HFF-Myc (cell line): Measurements from ENCODE around the gene RAD50.
"Not testable (repeated sequence)": the region's sequence is repeated elsewhere in the genome, so short reads cannot be mapped to it uniquely, and the experiment has no call there.

Experiments
- DNase-seq: peaks from one replicate; pipeline ENCODE4 v3.0.0-alpha.2; 2011; ENCODE audit warnings: low read depth; ENCODE audit errors: extremely low read depth
- H3K4me3 ChIP-seq: replicated peaks from 2 replicates; pipeline ENCODE4 v1.5.1; 2011; ENCODE audit warnings: low read depth, mild to moderate bottlenecking, control low read depth, low read length
- TF ChIP-seq, protein P1 (sequence below): IDR thresholded peaks from 2 replicates; pipeline ENCODE4 v1.5.1; 2012; ENCODE audit warnings: mild to moderate bottlenecking, low read depth, low read length, control low read depth; ENCODE audit errors: missing control alignments

Gene RAD50

GRCh38 chr5:132556763-132557477 is at the start of gene RAD50:
RAD50 (plus strand) TSS chr5:132556977; CDS start chr5:132557325, 348 bp downstream.
- TF ChIP-seq, protein P1, sequence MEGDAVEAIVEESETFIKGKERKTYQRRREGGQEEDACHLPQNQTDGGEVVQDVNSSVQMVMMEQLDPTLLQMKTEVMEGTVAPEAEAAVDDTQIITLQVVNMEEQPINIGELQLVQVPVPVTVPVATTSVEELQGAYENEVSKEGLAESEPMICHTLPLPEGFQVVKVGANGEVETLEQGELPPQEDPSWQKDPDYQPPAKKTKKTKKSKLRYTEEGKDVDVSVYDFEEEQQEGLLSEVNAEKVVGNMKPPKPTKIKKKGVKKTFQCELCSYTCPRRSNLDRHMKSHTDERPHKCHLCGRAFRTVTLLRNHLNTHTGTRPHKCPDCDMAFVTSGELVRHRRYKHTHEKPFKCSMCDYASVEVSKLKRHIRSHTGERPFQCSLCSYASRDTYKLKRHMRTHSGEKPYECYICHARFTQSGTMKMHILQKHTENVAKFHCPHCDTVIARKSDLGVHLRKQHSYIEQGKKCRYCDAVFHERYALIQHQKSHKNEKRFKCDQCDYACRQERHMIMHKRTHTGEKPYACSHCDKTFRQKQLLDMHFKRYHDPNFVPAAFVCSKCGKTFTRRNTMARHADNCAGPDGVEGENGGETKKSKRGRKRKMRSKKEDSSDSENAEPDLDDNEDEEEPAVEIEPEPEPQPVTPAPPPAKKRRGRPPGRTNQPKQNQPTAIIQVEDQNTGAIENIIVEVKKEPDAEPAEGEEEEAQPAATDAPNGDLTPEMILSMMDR, result no peak
- peak; percentile 52 for DNase-seq
- peak within 1 kb of the TSS; percentile 64 for H3K4me3 ChIP-seq

DNA sequence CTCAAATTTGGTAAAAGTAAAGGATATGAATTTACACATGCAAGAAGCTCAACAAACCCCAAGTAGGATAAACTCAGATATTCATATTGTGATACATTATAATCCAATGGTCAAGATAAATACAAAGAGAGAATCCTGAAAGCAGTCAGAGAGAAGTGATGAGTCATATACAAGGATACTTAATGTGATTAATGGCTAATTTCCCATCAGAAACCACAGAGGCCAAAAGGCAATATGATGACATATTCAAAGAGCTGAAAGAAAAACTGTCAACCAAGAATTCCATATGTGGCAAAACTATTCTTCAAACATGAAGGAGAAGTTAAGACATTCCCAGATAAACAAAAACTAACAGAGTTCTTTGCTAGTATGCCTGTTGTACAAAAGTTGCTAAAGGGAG is 46.7 kb upstream of the RAD50 start:
- TF ChIP-seq, protein P1, result no peak
- H3K4me3 ChIP-seq, result no peak overlapping the region
- peak; percentile 87 for DNase-seq

DNA sequence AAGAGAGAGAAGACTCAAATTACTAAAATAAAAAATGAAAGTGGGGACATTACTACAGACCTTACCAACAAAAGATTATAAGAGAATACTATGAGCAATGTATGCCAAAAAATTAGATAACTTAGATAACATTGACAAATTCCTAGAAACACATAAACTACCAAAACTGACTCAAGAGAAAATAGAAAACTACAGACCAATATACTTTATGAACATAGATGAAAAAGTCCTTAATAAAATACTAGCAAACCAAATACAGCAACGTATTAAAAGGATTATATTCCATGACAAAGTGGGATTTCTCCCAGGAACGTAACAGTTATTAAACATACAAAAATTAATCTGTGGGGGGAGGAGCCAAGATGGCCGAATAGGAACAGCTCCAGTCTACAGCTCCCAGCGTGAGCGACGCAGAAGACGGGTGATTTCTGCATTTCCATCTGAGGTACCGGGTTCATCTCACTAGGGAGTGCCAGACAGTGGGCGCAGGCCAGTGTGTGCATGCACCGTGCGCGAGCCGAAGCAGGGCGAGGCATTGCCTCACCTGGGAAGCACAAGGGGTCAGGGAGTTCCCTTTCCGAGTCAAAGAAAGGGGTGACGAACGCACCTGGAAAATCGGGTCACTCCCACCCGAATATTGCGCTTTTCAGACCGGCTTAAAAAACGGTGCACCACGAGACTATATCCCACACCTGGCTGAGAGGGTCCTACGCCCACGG is 43.0 kb upstream of the RAD50 start:
- not testable (repeated sequence) for DNase-seq, H3K4me3 ChIP-seq

DNA sequence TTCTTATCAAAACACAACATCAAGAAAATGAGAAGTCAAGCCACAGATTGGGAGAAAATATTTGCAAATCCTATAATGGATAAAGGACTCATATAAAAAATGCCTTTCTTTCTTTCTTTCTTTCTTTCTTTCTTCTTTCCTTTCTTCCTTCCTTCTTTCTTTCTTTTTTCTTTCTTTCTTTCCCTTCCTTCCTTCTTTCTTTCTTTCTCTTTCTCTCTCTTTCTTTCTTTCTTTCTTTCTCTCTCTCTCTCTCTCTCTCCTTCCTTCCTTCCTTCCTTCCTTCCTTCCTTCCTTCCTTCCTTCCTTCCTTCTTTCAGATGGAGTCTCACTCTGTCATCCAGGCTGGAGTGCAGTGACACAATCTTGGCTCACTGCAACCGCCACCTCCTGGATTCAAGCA is 34.7 kb upstream of the RAD50 start:
- DNase-seq, H3K4me3 ChIP-seq: not testable (repeated sequence)

- not testable (repeated sequence) for H3K4me3 ChIP-seq, DNase-seq
These were observed 31.9 kb upstream of the RAD50 start for GRCh38 chr5:132524877-132525276.

GRCh38 chr5:132525299-132525724 is 31.5 kb upstream of the RAD50 start:
- TF ChIP-seq, protein P1, result no peak
- H3K4me3 ChIP-seq, result no peak overlapping the region
- no peak for DNase-seq

- TF ChIP-seq, protein P1, result peak; percentile 90
- DNase-seq, result peak; percentile 26
- no peak overlapping the region for H3K4me3 ChIP-seq
These were observed 30.3 kb upstream of the RAD50 start for GRCh38 chr5:132526290-132526973.

DNA sequence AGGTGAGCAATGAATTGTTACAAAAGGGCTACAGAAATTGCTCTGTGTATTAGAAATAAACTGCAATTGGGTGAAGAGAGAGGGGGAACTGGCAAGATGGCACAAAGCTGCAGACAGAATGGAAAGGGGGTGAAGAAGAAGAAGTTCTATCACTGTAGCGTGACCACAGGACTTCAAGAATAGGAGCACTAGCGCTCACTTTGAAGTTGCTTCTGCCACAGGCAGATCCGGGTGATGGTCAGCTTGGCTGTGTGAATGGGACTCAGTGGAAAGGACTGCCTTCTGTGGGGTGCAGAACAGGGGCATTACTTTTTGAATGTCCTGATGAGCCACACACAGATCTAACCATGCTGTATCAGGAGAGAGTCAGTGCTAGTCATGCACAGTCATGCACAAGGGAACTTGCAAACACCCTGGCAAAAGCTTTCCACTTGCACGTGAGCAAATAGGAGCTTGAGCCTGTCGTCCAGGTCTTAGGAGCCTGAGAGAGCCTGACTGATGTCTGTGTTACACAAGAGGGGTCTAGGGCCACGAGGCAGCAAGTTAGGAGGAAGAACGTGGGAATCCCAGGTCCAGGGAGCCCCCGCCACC is 29.7 kb upstream of the RAD50 start:
- DNase-seq, result no peak
- TF ChIP-seq, protein P1, result no peak
- H3K4me3 ChIP-seq, result no peak overlapping the region
